ENCODE data around the gene RTKN. TPM values are rescaled to one million over a fixed set of nuclear protein-coding genes. Genes with fewer than 3 reads are reported as not detected.

Gene RTKN
- total and polyA plus RNA-seq, 2 of the 13 experiments (the other 11 are each of a cell fraction or from before 2014, with no cell fraction given), result 159 to 166 TPM

GRCh38 chr2:74457549-74458131 lies 15.9 kb upstream of the RTKN start:
- intact Hi-C loops (cut with micrococcal nuclease; ENCODE audit: unreplicated experiment), result loop anchor here (1.0 to 2.0 kb wide), 3 partner anchors 15 to 71 kb away; partner anchors contain the start of genes AUP1, HTRA2 and MRPL53
- peak; percentile 68 for DNase-seq (ENCODE audit: low spot score)
- no peak for TF ChIP-seq ZNF710 (CRISPR knock-in tag; IDR thresholded peaks at IDR 0.05; ENCODE audit: borderline replicate concordance)
- TF ChIP-seq PCBP1 (IDR thresholded peaks at IDR 0.05; ENCODE audit: borderline replicate concordance, low read depth, low read length), result 0 out of 2 replicates have a peak, but pooled peaks have one; percentile 81
- TF ChIP-seq TRIM22 (IDR thresholded peaks at IDR 0.05), result no peak
- no peak; the same call in none of the 2 replicates for TF ChIP-seq TBX2 (CRISPR knock-in tag; IDR thresholded peaks at IDR 0.05; ENCODE audit: borderline replicate concordance)
- TF ChIP-seq ZNF577 (CRISPR knock-in tag; IDR thresholded peaks at IDR 0.05; ENCODE audit: borderline replicate concordance, low read depth), result no peak
- no peak for TF ChIP-seq ZNF207 (IDR thresholded peaks at IDR 0.05; ENCODE audit: borderline replicate concordance)
- TF ChIP-seq TEAD3 (CRISPR knock-in tag; optimal IDR thresholded peaks at IDR 0.05; ENCODE audit: borderline replicate concordance), result no peak
- peak; percentile 96 for TF ChIP-seq ZNF709 (CRISPR knock-in tag; IDR thresholded peaks at IDR 0.05)
- no peak for TF ChIP-seq ZBTB8A (CRISPR knock-in tag; IDR thresholded peaks at IDR 0.05; ENCODE audit: borderline replicate concordance, low read depth)
- TF ChIP-seq ATAD3A (CRISPR knock-in tag; IDR thresholded peaks at IDR 0.05), result no peak
- TF ChIP-seq ZSCAN5A (CRISPR knock-in tag; IDR thresholded peaks at IDR 0.05; ENCODE audit: borderline replicate concordance), result peak; percentile 92; the same call in 1 of the 2 replicates
- no peak for TF ChIP-seq HNRNPL (IDR thresholded peaks at IDR 0.05; ENCODE audit: low read depth, low read length)
- no peak for TF ChIP-seq RFX3 (CRISPR knock-in tag; IDR thresholded peaks at IDR 0.05)
- no peak; the same call in 1 of the 2 replicates for TF ChIP-seq KLF6 (CRISPR knock-in tag; IDR thresholded peaks at IDR 0.05)
- TF ChIP-seq IKZF5 (CRISPR knock-in tag; IDR thresholded peaks at IDR 0.05), result no peak
- TF ChIP-seq ZNF556 (CRISPR knock-in tag; IDR thresholded peaks at IDR 0.05; ENCODE audit: borderline replicate concordance), result no peak
- TF ChIP-seq IKZF4 (CRISPR knock-in tag; IDR thresholded peaks at IDR 0.05; ENCODE audit: borderline replicate concordance, low read depth, not compliant biosample characterization), result no peak
- no peak for TF ChIP-seq MIXL1 (CRISPR knock-in tag; IDR thresholded peaks at IDR 0.05)
- TF ChIP-seq NFKBIZ (CRISPR knock-in tag; IDR thresholded peaks at IDR 0.05), result 0 out of 2 replicates have a peak, but pooled peaks have one; percentile 25
- no peak for TF ChIP-seq FOXK2 (IDR thresholded peaks at IDR 0.05)

More at GRCh38 chr2:74457549-74458131, 15.9 kb upstream of the RTKN start:
- Histone ChIP-seq H3K36me3 (replicated peaks in 1 of 2; ENCODE audit: control insufficient read depth in 1 of 2, insufficient read depth in 2 of 2, low read length in 2 of 2) (peaks cover 1 to 17% of the 10 kb centered on the region in 2 experiments), H3K79me2 (ENCODE audit: insufficient read depth, low read length) (peaks cover 22% of the 10 kb centered on the region), H3K4me2 (ENCODE audit: low read depth, low read length) (peak overlapping the region; percentile 95), H3K9me3 (ENCODE audit: low read length) (no peaks in the 10 kb centered on the region), H3K4me1 (ENCODE audit: insufficient read depth, low read length) (peaks cover 44% of the 10 kb centered on the region), H3K9ac (ENCODE audit: insufficient read depth, low read depth, low read length) (peak overlapping the region; percentile 85), H4K20me1 (ENCODE audit: insufficient read depth, low read length) (peaks cover 4% of the 10 kb centered on the region; the same call in 1 of the 2 replicates), H3K27me3 (ENCODE audit: control insufficient read depth in 1 of 2, insufficient read depth in 2 of 2, low read length in 2 of 2) (no peaks in the 10 kb centered on the region; a peak in 1 of 5 replicates), H2AFZ (ENCODE audit: low read length) (no peak overlapping the region), H3K4me3 (replicated peaks in 1 of 3; ENCODE audit: insufficient read depth in 1 of 3, low read depth in 2 of 3, low read length in 3 of 3) (peak overlapping the region; percentile 75 to 92 (median 76)), H3K27ac (ENCODE audit: extremely low read length, insufficient read depth, low read length) (peak overlapping the region; percentile 89)
- CTCF ChIA-PET (ENCODE audit: low intra/inter-chr PET ratio, low total read pairs), result no interaction called here
- FAIRE-seq (no peak), ATAC-seq (peak; percentile 65)
- POLR2A ChIA-PET, result interaction anchor here (0.6 to 12.4 kb wide), 22 partner anchors 10 to 1244 kb away, joined by 3 to 342 read pairs (median 10); partner anchors contain the start of genes AUP1, C2orf81, CCDC142 and DQX1
- WGBS (ENCODE audit: low lambda C conversion rate), result 1% methylated on average over 14 of the region's 46 CpGs
- in situ Hi-C loops (cut with HindIII; ENCODE audit: extremely low pct_ligation_motif_present, low pct_unique_long_range_greater_than_20kb), result no loop called here
- BruUV-seq (replicated peaks), result no TSS peak
